GM18502 (cell line): ENCODE data around the gene ATP1B3.
"Not testable (repeated sequence)": the region's sequence is repeated elsewhere in the genome, so short reads cannot be mapped to it uniquely, and the experiment has no call there.

Experiments
- ATAC-seq: cut with Tn5 transposase; IDR thresholded peaks from one replicate; pipeline ENCODE4 v1.9.1; 2021; ENCODE audit warnings: mild to moderate bottlenecking; ENCODE audit not compliant: unreplicated experiment, poor library complexity

ATP1B3 gene

GRCh38 chr3:141938011-141938500 lies 61.6 kb downstream of the ATP1B3 start:
- no peak for ATAC-seq

GRCh38 chr3:141939759-141940158 lies 63.3 kb downstream of the ATP1B3 start:
- ATAC-seq, result no peak

- ATAC-seq, result no peak
These were observed 63.8 kb downstream of the ATP1B3 start for GRCh38 chr3:141940194-141940776.

- ATAC-seq, result no peak
These were observed 64.7 kb downstream of the ATP1B3 start for GRCh38 chr3:141941093-141941492.

GRCh38 chr3:141942006-141942405 lies 65.6 kb downstream of the ATP1B3 start:
- no peak for ATAC-seq

- no peak for ATAC-seq
These were observed 69.5 kb downstream of the ATP1B3 start for GRCh38 chr3:141945726-141946485.

GRCh38 chr3:141949399-141949798 lies 73.0 kb downstream of the ATP1B3 start:
- no peak for ATAC-seq

GRCh38 chr3:141949972-141950371 lies 73.5 kb downstream of the ATP1B3 start:
- no peak for ATAC-seq

GRCh38 chr3:141950572-141951493 lies 74.4 kb downstream of the ATP1B3 start:
- ATAC-seq, result no peak

- ATAC-seq, result no peak
These were observed 76.2 kb downstream of the ATP1B3 start for GRCh38 chr3:141952611-141953010.

- no peak for ATAC-seq
These were observed 78.7 kb downstream of the ATP1B3 start for GRCh38 chr3:141955175-141955574.

- no peak for ATAC-seq
These were observed 83.4 kb downstream of the ATP1B3 start for GRCh38 chr3:141959589-141960554.

GRCh38 chr3:141960731-141961130 lies 84.3 kb downstream of the ATP1B3 start:
- no peak for ATAC-seq

GRCh38 chr3:141963301-141963700 lies 86.9 kb downstream of the ATP1B3 start:
- no peak for ATAC-seq

- ATAC-seq, result no peak
These were observed 89.0 kb downstream of the ATP1B3 start for GRCh38 chr3:141965471-141965870.

GRCh38 chr3:141969711-141970110 lies 93.3 kb downstream of the ATP1B3 start:
- ATAC-seq, result no peak

- ATAC-seq, result no peak
These were observed 95.1 kb downstream of the ATP1B3 start for GRCh38 chr3:141971571-141971970.

- ATAC-seq, result no peak
These were observed 96.0 kb downstream of the ATP1B3 start for GRCh38 chr3:141972399-141972798.

GRCh38 chr3:141974777-141975176 lies 98.3 kb downstream of the ATP1B3 start:
- not testable (repeated sequence) for ATAC-seq
